Measurements from ENCODE around the gene AK9. TPM values are rescaled to one million over a fixed set of nuclear protein-coding genes. Genes with fewer than 3 reads are reported as not detected.

The AK9 gene
- total RNA-seq, 4 donors from 2014 or later, result 8.4 to 15.0 (median 10.6) TPM

DNA sequence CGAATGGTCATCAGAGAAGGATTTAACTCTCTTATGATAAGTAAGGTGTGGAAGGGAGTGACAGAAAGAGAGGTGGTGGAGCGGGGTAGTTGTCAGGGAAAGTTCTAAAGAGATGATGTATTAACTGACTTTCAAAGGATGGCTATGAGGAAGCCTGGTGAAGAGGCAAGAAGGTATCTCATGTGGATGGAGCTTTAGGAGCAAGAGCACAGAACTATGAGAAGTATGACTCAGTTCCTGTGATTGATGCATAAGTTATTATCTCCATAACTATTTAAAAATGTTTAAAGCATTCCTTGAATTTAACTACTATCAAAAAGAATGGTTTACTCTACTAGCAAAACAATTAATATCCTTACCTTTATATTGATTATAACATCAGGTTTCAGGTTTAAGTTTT lies 28.8 kb downstream of the AK9 start:
- H3K27me3 ChIP-seq, result no peaks in the 10 kb centered on the region
- H3K9me3 ChIP-seq, result no peaks in the 10 kb centered on the region
- no peak for TF ChIP-seq POLR2AphosphoS5 (IDR thresholded peaks at IDR 0.05)
- TF ChIP-seq CTCF (IDR thresholded peaks at IDR 0.05), result no peak
- TF ChIP-seq EP300 (IDR thresholded peaks at IDR 0.05), result no peak
- no peak for TF ChIP-seq POLR2A (IDR thresholded peaks at IDR 0.05; ENCODE audit: low read depth)
- H3K4me3 ChIP-seq, result no peak overlapping the region
- peaks cover 0 to 10% (median 0%) of the 10 kb centered on the region in 4 donors for H3K36me3 ChIP-seq
- intact Hi-C loops (cut with DNase I), result no loop called here
- DNase-seq (ENCODE audit: extremely low spot score), result no peak
- WGBS, result 81% methylated on average over 2 of the region's 2 CpGs
- no peaks in the 10 kb centered on the region for H3K4me1 ChIP-seq
- no peak overlapping the region for H3K27ac ChIP-seq (replicated peaks in 1 of 4)

DNA sequence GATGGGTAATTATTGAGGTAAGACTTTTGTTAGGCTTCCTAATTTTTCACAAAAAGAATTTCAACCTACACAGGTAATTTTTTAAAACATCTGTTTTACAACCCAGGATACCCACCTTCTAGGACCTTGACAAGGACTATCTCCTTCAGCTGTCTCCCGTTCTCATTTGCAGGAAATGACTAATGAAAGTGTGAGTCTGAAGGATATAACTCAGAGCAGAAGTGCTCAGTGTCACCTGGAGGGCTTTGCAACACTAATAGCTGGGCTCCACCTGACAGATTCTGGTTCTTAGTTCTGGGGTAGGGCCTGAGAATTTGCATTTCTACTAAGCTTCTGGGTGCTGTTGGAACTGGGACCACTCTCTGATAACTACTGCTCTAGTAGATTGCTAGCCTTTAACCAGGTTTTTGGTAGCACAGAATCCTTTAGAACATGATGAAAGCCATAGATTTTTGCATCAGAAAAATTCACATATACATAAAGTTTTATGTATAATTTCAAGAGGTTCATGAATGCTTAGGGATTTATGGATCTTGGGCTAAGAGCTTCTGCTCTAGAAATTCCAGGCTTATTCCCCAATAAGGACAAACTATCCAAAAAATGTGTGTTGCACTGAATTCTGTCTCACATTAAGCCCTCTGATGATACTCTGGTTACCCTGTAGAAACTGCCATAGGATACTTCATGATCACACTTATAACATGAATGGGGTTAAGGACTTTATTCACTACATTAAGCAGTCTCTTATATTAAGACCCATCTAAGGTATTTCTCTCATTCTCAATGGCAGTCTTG lies 30.3 kb downstream of the AK9 start:
- 40% methylated on average over 1 of the region's 1 CpG for WGBS
- TF ChIP-seq POLR2A (IDR thresholded peaks at IDR 0.05; ENCODE audit: low read depth), result no peak
- TF ChIP-seq CTCF (IDR thresholded peaks at IDR 0.05), result no peak
- TF ChIP-seq EP300 (IDR thresholded peaks at IDR 0.05), result no peak
- TF ChIP-seq POLR2AphosphoS5 (IDR thresholded peaks at IDR 0.05), result no peak
- no peak for DNase-seq (ENCODE audit: extremely low spot score)
- H3K4me3 ChIP-seq, result no peak overlapping the region
- H3K4me1 ChIP-seq, result no peaks in the 10 kb centered on the region
- peaks cover 0 to 22% (median 3%) of the 10 kb centered on the region in 4 donors for H3K36me3 ChIP-seq
- H3K9me3 ChIP-seq, result no peaks in the 10 kb centered on the region
- no peaks in the 10 kb centered on the region for H3K27me3 ChIP-seq
- H3K27ac ChIP-seq (replicated peaks in 1 of 4), result no peak overlapping the region
- intact Hi-C loops (cut with DNase I), result no loop called here

DNA sequence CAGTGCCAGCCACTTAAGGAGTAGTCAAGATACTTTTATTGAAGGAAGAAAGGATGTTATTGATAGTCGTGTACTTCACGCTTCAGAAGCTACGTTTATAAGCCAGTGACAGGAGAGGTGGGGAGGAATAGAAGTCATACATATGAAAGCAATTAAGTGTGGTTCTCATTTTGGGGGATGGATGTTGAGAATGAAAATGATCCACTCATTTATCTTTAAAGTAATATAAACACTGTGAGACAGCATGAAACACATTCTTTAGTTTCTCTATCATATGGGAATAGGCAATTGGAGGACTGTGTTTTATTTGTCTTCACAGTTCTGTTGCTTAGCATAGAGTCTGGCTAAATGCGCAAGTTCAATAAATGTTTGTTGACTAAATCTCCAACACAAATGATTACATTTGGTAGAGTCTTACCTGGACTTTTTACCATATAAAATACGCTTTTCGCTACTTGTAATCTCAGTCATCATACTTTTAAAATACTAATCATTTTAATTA lies 35.2 kb downstream of the AK9 start:
- intact Hi-C loops (cut with DNase I), result no loop called here
- WGBS, result 89% methylated on average over 6 of the region's 6 CpGs
- H3K4me3 ChIP-seq, result no peak overlapping the region
- H3K36me3 ChIP-seq, result peaks cover 0 to 18% (median 3%) of the 10 kb centered on the region in 4 donors
- no peaks in the 10 kb centered on the region for H3K27me3 ChIP-seq
- H3K9me3 ChIP-seq, result no peaks in the 10 kb centered on the region
- TF ChIP-seq CTCF (IDR thresholded peaks at IDR 0.05), result no peak
- no peak for TF ChIP-seq EP300 (IDR thresholded peaks at IDR 0.05)
- TF ChIP-seq POLR2AphosphoS5 (IDR thresholded peaks at IDR 0.05), result no peak
- TF ChIP-seq POLR2A (IDR thresholded peaks at IDR 0.05; ENCODE audit: low read depth), result no peak
- no peak for DNase-seq (ENCODE audit: extremely low spot score)
- no peaks in the 10 kb centered on the region for H3K4me1 ChIP-seq
- no peak overlapping the region for H3K27ac ChIP-seq (replicated peaks in 1 of 4)

DNA sequence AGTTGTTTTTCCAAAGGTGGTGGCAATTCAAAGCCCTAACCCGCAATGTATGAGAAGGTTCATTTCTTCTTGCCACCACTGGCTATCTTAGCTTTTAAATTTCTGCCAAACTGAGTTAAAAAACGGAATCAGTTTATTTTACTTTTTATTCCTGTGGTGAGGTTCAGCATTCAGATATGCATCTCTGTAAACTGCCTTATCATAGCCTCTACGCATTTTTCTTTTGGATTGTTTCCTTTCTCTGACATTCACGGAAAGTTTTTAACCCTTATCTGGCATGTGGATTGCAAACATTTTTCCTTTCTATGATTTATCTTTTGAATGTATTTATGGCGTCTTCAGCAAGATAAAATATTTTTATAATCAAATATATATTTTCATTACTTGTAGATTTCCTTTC lies 37.7 kb downstream of the AK9 start:
- H3K4me3 ChIP-seq, result no peak overlapping the region
- TF ChIP-seq CTCF (IDR thresholded peaks at IDR 0.05) (no peak), POLR2AphosphoS5 (IDR thresholded peaks at IDR 0.05) (no peak), EP300 (IDR thresholded peaks at IDR 0.05) (no peak), POLR2A (IDR thresholded peaks at IDR 0.05; ENCODE audit: low read depth) (no peak)
- H3K27ac ChIP-seq (replicated peaks in 1 of 4), result no peak overlapping the region
- WGBS, result 56% methylated on average over 5 of the region's 5 CpGs
- peaks cover 0 to 14% (median 3%) of the 10 kb centered on the region in 4 donors for H3K36me3 ChIP-seq
- no peaks in the 10 kb centered on the region for H3K27me3 ChIP-seq
- no peaks in the 10 kb centered on the region for H3K9me3 ChIP-seq
- DNase-seq (ENCODE audit: extremely low spot score), result no peak
- intact Hi-C loops (cut with DNase I), result no loop called here
- H3K4me1 ChIP-seq, result no peaks in the 10 kb centered on the region
